K562 (cell line): ENCODE data around the gene GFOD1. TPM values are rescaled to one million over a fixed set of nuclear protein-coding genes. Genes with fewer than 3 reads are reported as not detected.

Experiments
- BCL6 ChIP-seq: fragments of 250-450 bp; sonication (Bioruptor Pico); IDR thresholded peaks from 2 replicates; pipeline ENCODE4 v1.4.0; 2020
- CXXC5 ChIP-seq: fragments of 250-450 bp; sonication (Bioruptor Pico); IDR thresholded peaks from 2 replicates; pipeline ENCODE4 v1.8.0; 2022; ENCODE audit warnings: inconsistent platforms, mild to moderate bottlenecking, moderate library complexity
- DACH1 ChIP-seq: fragments of 450-650 bp; IDR thresholded peaks from 2 replicates; pipeline ENCODE4 v1.6.1; 2018; ENCODE audit not compliant: partially characterized antibody
- EHMT2 ChIP-seq: fragments of 450-650 bp; IDR thresholded peaks from 2 replicates; pipeline ENCODE4 v1.6.1; 2018; ENCODE audit warnings: antibody characterized with exemption
- FOXO4 ChIP-seq: fragments of 450-650 bp; formaldehyde crosslinking; IDR thresholded peaks from 2 replicates; pipeline ENCODE4 v1.4.0; 2020; ENCODE audit warnings: mild to moderate bottlenecking, moderate library complexity
- MAFK ChIP-seq: IDR thresholded peaks from 2 replicates; pipeline ENCODE4 v1.6.1; 2011; ENCODE audit warnings: low read length, improper control_type of control experiment
- MCM2 ChIP-seq: fragments of 450-650 bp; IDR thresholded peaks from 2 replicates; pipeline ENCODE4 v1.6.1; 2017; ENCODE audit warnings: low read depth, mild to moderate bottlenecking
- MYBL2 ChIP-seq, 2 experiments: fragments of 450-650 bp in 1 of 2; sonication (generic) in 1 of 2; formaldehyde crosslinking in 1 of 2; IDR thresholded peaks; 2 replicates each; pipeline versions ENCODE4 v1.6.1 to v1.8.1; 2017 to 2022; ENCODE audit warnings: borderline replicate concordance in 1 of 2, inconsistent platforms in 1 of 2, low read depth in 1 of 2, mild to moderate bottlenecking in 1 of 2, missing genetic modification reagents in 1 of 2, moderate library complexity in 1 of 2
- PRDM10 ChIP-seq: fragments of 450-650 bp; IDR thresholded peaks from 2 replicates; pipeline ENCODE4 v1.6.1; 2018; ENCODE audit not compliant: partially characterized antibody
- RERE ChIP-seq: sonication (generic); formaldehyde crosslinking; IDR thresholded peaks from 2 replicates; pipeline ENCODE4 v1.8.0; 2023; ENCODE audit warnings: missing genetic modification reagents, mild to moderate bottlenecking, borderline replicate concordance
- RFX1 ChIP-seq: fragments of 450-650 bp; IDR thresholded peaks from 2 replicates; pipeline ENCODE4 v1.6.1; 2016; ENCODE audit warnings: mild to moderate bottlenecking, moderate library complexity
- TCF15 ChIP-seq: fragments of 250-450 bp; sonication (Bioruptor Pico); IDR thresholded peaks from 2 replicates; pipeline ENCODE4 v1.8.0; 2022; ENCODE audit warnings: moderate library complexity, mild to moderate bottlenecking, inconsistent platforms
- U2AF2 ChIP-seq: fragments of 200-400 bp; formaldehyde crosslinking; optimal IDR thresholded peaks from 2 replicates; pipeline ENCODE3; 2017; ENCODE audit warnings: low read depth, mild to moderate bottlenecking, low read length
- polyA plus RNA-seq, 8 experiments: library from polyadenylated mRNA; depleted of rRNA in 4 of 8; stranded (reverse) in 5 of 8; unstranded in 3 of 8; fragments of >200 nt; fragmentation: Nextera tagmentation in 2 of 8; fragmentation: Illumina TruSeq in 1 of 8; extraction: Ambion mirVana in 2 of 8; extraction: Trizol in 1 of 8; gene quantifications; 2 replicates each; pipeline versions ENCODE4 v1.2.1 to v1.2.3, GENCODE V29; 2011 to 2014; ENCODE audit warnings: inconsistent platforms in 1 of 8, missing spikeins in 1 of 8
- total RNA-seq, 7 experiments: library from RNA; depleted of rRNA in 6 of 7; stranded (reverse); fragments of >200 nt in 6 of 7; fragmentation: Illumina TruSeq in 2 of 7; extraction: Trizol in 2 of 7; gene quantifications; 2 replicates each; pipeline versions ENCODE4 v1.2.1 to v1.2.3, GENCODE V29; 2011 to 2021; ENCODE audit warnings: low replicate concordance in 1 of 7

GFOD1 gene
- total and polyA plus RNA-seq, 9 of the 15 experiments (the other 6 are each of a cell fraction or from before 2014, with no cell fraction given), result 3.8 to 12.0 (median 8.2) TPM

GRCh38 chr6:13360671-13361540 lies 126.5 kb downstream of the GFOD1 start (continued):
- no peak; the same call in 1 of the 2 replicates for TF ChIP-seq BCL6 (CRISPR knock-in tag)
- no peak for TF ChIP-seq MCM2
- TF ChIP-seq PRDM10, result no peak
- TF ChIP-seq MYBL2 (IDR thresholded peaks at IDR 0.05; ENCODE audit: low read depth), result no peak; the same call in 1 of the 2 replicates
- no peak for TF ChIP-seq MYBL2 (CRISPR knock-in tag; IDR thresholded peaks at IDR 0.05; ENCODE audit: borderline replicate concordance)
- no peak for TF ChIP-seq RFX1
- no peak for TF ChIP-seq EHMT2
- peak; percentile 39; the same call in 1 of the 2 replicates for TF ChIP-seq CXXC5 (CRISPR knock-in tag)
- no peak for TF ChIP-seq U2AF2
- TF ChIP-seq DACH1, result no peak
- no peak for TF ChIP-seq TCF15
- TF ChIP-seq MAFK, result no peak
- peak; percentile 15; the same call in 1 of the 2 replicates for TF ChIP-seq FOXO4
- no peak for TF ChIP-seq RERE (CRISPR knock-in tag)
